Liver (tissue), 9 donors: ENCODE measurements around the gene BAMBI. TPM values are rescaled to one million over a fixed set of nuclear protein-coding genes. Genes with fewer than 3 reads are reported as not detected.

Experiments
- DNase-seq: peaks from one replicate; pipeline ENCODE4 v3.0.0-alpha.2; 2017; ENCODE audit warnings: low spot score
- H3K27ac ChIP-seq, 2 donors: one replicate each; pipeline ENCODE4 v1.7.0; 2013; ENCODE audit warnings: inconsistent platforms in 2 of 2, low read length in 2 of 2, control low read depth in 1 of 2, low read depth in 1 of 2, mild to moderate bottlenecking in 1 of 2
- H3K27me3 ChIP-seq, 4 donors: one replicate each; pipeline versions ENCODE4 v1.6.1 to v1.7.0; 2013; ENCODE audit warnings: low read length in 3 of 4, inconsistent platforms in 1 of 4, mild to moderate bottlenecking in 1 of 4, moderate library complexity in 1 of 4; ENCODE audit not compliant: control insufficient read depth in 4 of 4, insufficient read depth in 4 of 4
- H3K36me3 ChIP-seq, 4 donors: one replicate each; pipeline versions ENCODE4 v1.6.1 to v1.7.0; 2013; ENCODE audit warnings: low read length in 3 of 4, mild to moderate bottlenecking in 3 of 4, low read depth in 1 of 4, moderate library complexity in 1 of 4; ENCODE audit not compliant: control insufficient read depth in 4 of 4, insufficient read depth in 3 of 4
- H3K4me1 ChIP-seq, 4 donors: one replicate each; pipeline versions ENCODE4 v1.6.1 to v1.7.0; 2013; ENCODE audit warnings: low read length in 3 of 4, mild to moderate bottlenecking in 3 of 4, moderate library complexity in 1 of 4; ENCODE audit not compliant: control insufficient read depth in 4 of 4, insufficient read depth in 4 of 4
- H3K4me3 ChIP-seq, 3 donors: one replicate each; pipeline versions ENCODE4 v1.6.1 to v1.7.0; 2013; ENCODE audit warnings: low read length in 3 of 3, control low read depth in 1 of 3, low read depth in 1 of 3, mild to moderate bottlenecking in 1 of 3
- H3K9ac ChIP-seq, 2 donors: one replicate each; pipeline ENCODE4 v1.7.0; 2013; ENCODE audit warnings: low read length in 2 of 2, mild to moderate bottlenecking in 2 of 2, moderate library complexity in 2 of 2, control low read depth in 1 of 2, low read depth in 1 of 2
- H3K9me3 ChIP-seq, 4 donors: one replicate each; pipeline versions ENCODE4 v1.6.1 to v1.7.0; 2013; ENCODE audit warnings: low read length in 3 of 4; ENCODE audit not compliant: control insufficient read depth in 4 of 4
- ATF3 ChIP-seq: IDR thresholded peaks from 2 replicates; pipeline ENCODE4 v1.6.1; 2016; ENCODE audit warnings: antibody characterized with exemption
- CTCF ChIP-seq: fragments of 150-350 bp; IDR thresholded peaks from 2 replicates; pipeline ENCODE4 v1.5.1; 2017; ENCODE audit warnings: improper control_type of control experiment, low read depth, low read length; ENCODE audit not compliant: missing input control
- EGR1 ChIP-seq, 2 donors: IDR thresholded peaks; 2 replicates each; pipeline ENCODE4 v1.6.1; 2016 to 2018; ENCODE audit warnings: antibody characterized with exemption in 2 of 2, low read depth in 2 of 2
- FOXA2 ChIP-seq: IDR thresholded peaks from 2 replicates; pipeline ENCODE4 v1.6.1; 2016; ENCODE audit warnings: antibody characterized with exemption
- GABPA ChIP-seq, 2 donors: IDR thresholded peaks in 1 of 2; conservative IDR thresholded peaks in 1 of 2; 2 replicates each; pipeline ENCODE4 v1.6.1; 2016; ENCODE audit warnings: antibody characterized with exemption in 2 of 2, mild to moderate bottlenecking in 1 of 2, moderate library complexity in 1 of 2
- HNF4A ChIP-seq, 2 donors: conservative IDR thresholded peaks; 2 replicates each; pipeline ENCODE4 v1.6.1; 2016; ENCODE audit warnings: antibody characterized with exemption in 2 of 2, mild to moderate bottlenecking in 2 of 2
- HNF4G ChIP-seq: IDR thresholded peaks from 2 replicates; pipeline ENCODE4 v1.6.1; 2016; ENCODE audit warnings: antibody characterized with exemption
- JUND ChIP-seq, 2 donors: IDR thresholded peaks; 2 replicates each; pipeline ENCODE4 v1.6.1; 2016; ENCODE audit warnings: antibody characterized with exemption in 2 of 2
- MAX ChIP-seq: IDR thresholded peaks from 2 replicates; pipeline ENCODE4 v1.6.1; 2016; ENCODE audit warnings: antibody characterized with exemption
- NR2F2 ChIP-seq: IDR thresholded peaks from 2 replicates; pipeline ENCODE4 v1.6.1; 2016; ENCODE audit warnings: antibody characterized with exemption
- RAD21 ChIP-seq, 2 donors: IDR thresholded peaks; 2 replicates each; pipeline ENCODE4 v1.6.1; 2016; ENCODE audit warnings: antibody characterized with exemption in 2 of 2, mild to moderate bottlenecking in 2 of 2
- REST ChIP-seq: IDR thresholded peaks from 2 replicates; pipeline ENCODE4 v1.6.1; 2016; ENCODE audit warnings: antibody characterized with exemption, mild to moderate bottlenecking
- RXRA ChIP-seq, 2 donors: IDR thresholded peaks; 2 replicates each; pipeline ENCODE4 v1.6.1; 2017 to 2018; ENCODE audit warnings: antibody characterized with exemption in 2 of 2, mild to moderate bottlenecking in 1 of 2
- SP1 ChIP-seq: IDR thresholded peaks from 2 replicates; pipeline ENCODE4 v1.6.1; 2018; ENCODE audit warnings: antibody characterized with exemption, mild to moderate bottlenecking
- TAF1 ChIP-seq: conservative IDR thresholded peaks from 2 replicates; pipeline ENCODE4 v1.6.1; 2016; ENCODE audit warnings: antibody characterized with exemption, mild to moderate bottlenecking
- YY1 ChIP-seq: IDR thresholded peaks from 2 replicates; pipeline ENCODE4 v1.6.1; 2016; ENCODE audit warnings: antibody characterized with exemption, mild to moderate bottlenecking
- WGBS: extraction: QIAGEN DNeasy Blood & Tissue Kit; methylation state at CpG from one replicate; pipeline ENCODE4 v1.1.7; 2013; 5-methylcytosine and 5-hydroxymethylcytosine counted together
- polyA plus RNA-seq, 2 donors: library from polyadenylated mRNA; stranded (reverse) in 1 of 2; unstranded in 1 of 2; fragments of 200-250 nt in 1 of 2; fragments of >200 nt in 1 of 2; fragmentation: Nextera tagmentation in 1 of 2; extraction: Ambion mirVana in 1 of 2; gene quantifications; one replicate each; pipeline versions ENCODE4 v1.2.1 to v1.2.3, GENCODE V29; 2013 to 2015
- total RNA-seq, 2 donors: library from RNA; depleted of rRNA; stranded (reverse); fragments of >200 nt; gene quantifications; one replicate each; pipeline ENCODE4 v1.2.3, GENCODE V29; 2014
- donor health status: healthy.
- donor health status: healthy.
- donor health status: healthy.
- donor health status: healthy.
- donor health status: healthy.

BAMBI gene
- total and polyA plus RNA-seq, 4 donors, result 4.6 to 10.6 (median 5.1) TPM

GRCh38 chr10:28638392-28638791, 38.9 kb upstream of the BAMBI start:
- TF ChIP-seq MAX, result no peak
- TF ChIP-seq RAD21 (IDR thresholded peaks at IDR 0.05), result no peak
- no peak for TF ChIP-seq JUND (IDR thresholded peaks at IDR 0.05)
- TF ChIP-seq FOXA2, result no peak
- TF ChIP-seq RXRA (IDR thresholded peaks at IDR 0.05), result no peak
- TF ChIP-seq HNF4A (conservative IDR thresholded peaks at IDR 0.05), result no peak
- TF ChIP-seq TAF1, result no peak
- TF ChIP-seq EGR1 (IDR thresholded peaks at IDR 0.05; ENCODE audit: low read depth in 2 of 2), result no peak
- Histone ChIP-seq H3K4me1 (no peaks in the 10 kb centered on the region), H3K36me3 (no peaks in the 10 kb centered on the region), H3K9ac (no peak overlapping the region), H3K9me3 (no peaks in the 10 kb centered on the region), H3K27ac (no peak overlapping the region), H3K27me3 (no peaks in the 10 kb centered on the region), H3K4me3 (no peak overlapping the region)
- no peak for DNase-seq

GRCh38 chr10:28640551-28640950, 36.8 kb upstream of the BAMBI start:
- no peak overlapping the region for H3K27ac ChIP-seq
- 51% methylated on average over 2 of the region's 2 CpGs for WGBS

GRCh38 chr10:28644647-28645046, 32.7 kb upstream of the BAMBI start:
- no peaks in the 10 kb centered on the region for H3K9me3 ChIP-seq
- WGBS, result 65% methylated on average over 5 of the region's 5 CpGs
- no peak for DNase-seq
- no peak overlapping the region for H3K9ac ChIP-seq
- no peak overlapping the region for H3K27ac ChIP-seq
- H3K36me3 ChIP-seq, result no peaks in the 10 kb centered on the region
- TF ChIP-seq YY1 (no peak), EGR1 (IDR thresholded peaks at IDR 0.05; ENCODE audit: low read depth in 2 of 2) (no peak), NR2F2 (no peak), MAX (no peak), TAF1 (no peak), CTCF (no peak), HNF4A (conservative IDR thresholded peaks at IDR 0.05) (no peak), FOXA2 (no peak), GABPA (IDR thresholded peaks at IDR 0.05 in 1 of 2, conservative IDR thresholded peaks at IDR 0.05 in 1 of 2) (no peak), SP1 (no peak), HNF4G (no peak), REST (no peak), JUND (IDR thresholded peaks at IDR 0.05) (no peak), RXRA (IDR thresholded peaks at IDR 0.05) (no peak)
- no peaks in the 10 kb centered on the region for H3K4me1 ChIP-seq
- no peaks in the 10 kb centered on the region for H3K27me3 ChIP-seq
- H3K4me3 ChIP-seq, result no peak overlapping the region

More at GRCh38 chr10:28640551-28640950, 36.8 kb upstream of the BAMBI start:
- DNase-seq, result no peak
- Histone ChIP-seq H3K4me3 (no peak overlapping the region), H3K9me3 (no peaks in the 10 kb centered on the region), H3K4me1 (no peaks in the 10 kb centered on the region), H3K36me3 (no peaks in the 10 kb centered on the region), H3K27me3 (no peaks in the 10 kb centered on the region), H3K9ac (no peak overlapping the region)
- TF ChIP-seq RXRA (IDR thresholded peaks at IDR 0.05), result no peak
- TF ChIP-seq GABPA (IDR thresholded peaks at IDR 0.05 in 1 of 2, conservative IDR thresholded peaks at IDR 0.05 in 1 of 2), result no peak
- no peak for TF ChIP-seq TAF1
- no peak for TF ChIP-seq RAD21 (IDR thresholded peaks at IDR 0.05)
- no peak for TF ChIP-seq HNF4G
- TF ChIP-seq ATF3, result no peak
